ELF-1 (cell line): ENCODE data around the gene EVI2B.
"Not testable (repeated sequence)": the region's sequence is repeated elsewhere in the genome, so short reads cannot be mapped to it uniquely, and the experiment has no call there.

Experiments
- DNase-seq: peaks from one replicate; pipeline ENCODE4 v3.0.0-alpha.2; 2016; ENCODE audit warnings: low read depth, low spot score

The EVI2B gene

GRCh38 chr17:31269578-31269983, 44.3 kb downstream of the EVI2B start:
- peak; percentile 77 for DNase-seq

GRCh38 chr17:31269036-31269577, 44.7 kb downstream of the EVI2B start:
- DNase-seq, result no peak

GRCh38 chr17:31266042-31266441, 47.8 kb downstream of the EVI2B start:
- no peak for DNase-seq

GRCh38 chr17:31262923-31263322, 50.9 kb downstream of the EVI2B start:
- not testable (repeated sequence) for DNase-seq

- no peak for DNase-seq
Observed at GRCh38 chr17:31261601-31262000, 52.3 kb downstream of the EVI2B start.

- no peak for DNase-seq
Observed at GRCh38 chr17:31260151-31260550, 53.7 kb downstream of the EVI2B start.

GRCh38 chr17:31256936-31257335, 56.9 kb downstream of the EVI2B start:
- no peak for DNase-seq

- DNase-seq, result no peak
Observed at GRCh38 chr17:31254654-31255053, 59.2 kb downstream of the EVI2B start.
